CD1c-positive myeloid dendritic cell (primary cell): Measurements from ENCODE around the gene MRPL54.

Experiments
- DNase-seq: peaks from one replicate; pipeline ENCODE4 v3.0.0-alpha.2; 2016; ENCODE audit errors: extremely low spot score

Gene MRPL54

DNA sequence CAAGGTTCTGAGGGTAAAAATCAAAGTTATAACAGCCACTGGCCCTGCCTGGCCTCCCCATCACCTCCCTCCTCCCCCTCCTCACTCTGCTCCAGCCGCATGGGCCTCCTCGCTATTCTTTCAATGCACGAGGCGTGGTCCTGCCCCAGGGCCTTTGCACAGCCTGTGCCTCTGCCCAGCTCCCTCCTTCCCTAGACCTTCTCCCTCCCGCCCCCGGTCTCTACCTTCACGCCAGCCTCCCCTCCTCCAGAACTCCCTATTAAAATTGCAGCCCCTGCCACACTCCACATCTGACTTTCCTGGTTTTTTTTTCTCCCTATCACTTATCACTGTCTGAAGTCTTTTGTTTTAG is 6.2 kb downstream of the MRPL54 start:
- DNase-seq, result no peak

DNA sequence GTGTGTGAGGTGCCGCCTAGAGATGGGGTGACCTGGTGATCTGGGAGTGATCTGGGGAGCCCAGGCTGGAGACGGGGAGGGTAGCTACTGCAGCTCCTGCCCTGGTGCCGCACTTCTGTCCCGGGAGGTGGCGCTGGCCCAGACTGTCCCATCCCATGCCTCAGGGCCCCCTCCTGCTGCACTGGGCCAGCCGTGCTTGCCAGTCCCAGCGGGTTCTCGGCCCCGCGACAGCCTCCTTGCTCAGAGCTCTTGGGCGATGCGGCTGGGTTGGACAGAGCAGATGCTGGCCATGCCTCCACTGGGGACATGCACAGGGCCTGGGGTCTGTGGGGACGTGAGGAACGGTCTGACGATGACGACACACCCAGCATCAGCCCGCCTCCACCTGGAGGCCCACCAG is 7.0 kb downstream of the MRPL54 start:
- no peak for DNase-seq

DNA sequence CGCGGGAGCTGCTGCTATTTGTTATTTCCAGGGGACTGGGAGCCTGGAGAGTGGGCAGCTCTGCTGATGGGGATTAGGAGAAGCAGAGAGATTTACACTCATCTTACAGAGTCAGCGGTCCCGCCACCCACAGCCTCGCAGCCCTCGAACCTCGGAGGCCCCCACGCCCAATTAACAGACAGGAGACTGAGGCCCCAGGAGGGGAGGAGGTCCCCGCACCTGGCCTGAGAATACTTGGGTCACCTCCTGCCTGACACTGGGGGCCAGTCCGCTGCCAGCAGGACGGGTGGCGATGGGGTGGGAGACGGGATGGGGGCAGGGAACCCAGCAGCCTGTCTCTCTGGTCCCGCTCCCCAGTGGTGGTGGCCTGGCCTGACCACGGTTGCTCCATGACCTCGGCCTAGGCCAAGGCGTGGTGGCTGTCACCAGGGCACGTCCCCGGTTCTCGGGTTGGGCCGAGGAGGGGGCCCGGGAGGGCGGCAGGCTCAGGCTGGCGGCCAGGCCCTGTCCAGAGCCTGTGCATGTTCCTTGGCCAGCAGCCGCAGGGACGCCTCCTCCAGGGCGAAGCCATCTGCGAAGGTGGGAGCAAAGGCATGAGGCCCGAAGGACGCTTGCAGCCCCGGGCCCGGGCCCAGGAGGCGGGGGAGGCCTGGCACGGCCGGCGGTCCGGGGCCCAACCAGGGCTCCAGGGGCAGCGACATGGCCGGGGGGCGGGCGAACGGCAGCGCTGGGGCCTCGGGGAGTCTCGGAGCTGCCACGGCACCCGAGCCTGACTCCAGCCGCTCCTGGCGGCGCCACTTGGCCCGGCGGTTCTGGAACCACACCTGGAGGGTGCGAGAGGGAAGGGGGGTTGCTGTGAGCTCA is 7.9 kb downstream of the MRPL54 start:
- no peak for DNase-seq

DNA sequence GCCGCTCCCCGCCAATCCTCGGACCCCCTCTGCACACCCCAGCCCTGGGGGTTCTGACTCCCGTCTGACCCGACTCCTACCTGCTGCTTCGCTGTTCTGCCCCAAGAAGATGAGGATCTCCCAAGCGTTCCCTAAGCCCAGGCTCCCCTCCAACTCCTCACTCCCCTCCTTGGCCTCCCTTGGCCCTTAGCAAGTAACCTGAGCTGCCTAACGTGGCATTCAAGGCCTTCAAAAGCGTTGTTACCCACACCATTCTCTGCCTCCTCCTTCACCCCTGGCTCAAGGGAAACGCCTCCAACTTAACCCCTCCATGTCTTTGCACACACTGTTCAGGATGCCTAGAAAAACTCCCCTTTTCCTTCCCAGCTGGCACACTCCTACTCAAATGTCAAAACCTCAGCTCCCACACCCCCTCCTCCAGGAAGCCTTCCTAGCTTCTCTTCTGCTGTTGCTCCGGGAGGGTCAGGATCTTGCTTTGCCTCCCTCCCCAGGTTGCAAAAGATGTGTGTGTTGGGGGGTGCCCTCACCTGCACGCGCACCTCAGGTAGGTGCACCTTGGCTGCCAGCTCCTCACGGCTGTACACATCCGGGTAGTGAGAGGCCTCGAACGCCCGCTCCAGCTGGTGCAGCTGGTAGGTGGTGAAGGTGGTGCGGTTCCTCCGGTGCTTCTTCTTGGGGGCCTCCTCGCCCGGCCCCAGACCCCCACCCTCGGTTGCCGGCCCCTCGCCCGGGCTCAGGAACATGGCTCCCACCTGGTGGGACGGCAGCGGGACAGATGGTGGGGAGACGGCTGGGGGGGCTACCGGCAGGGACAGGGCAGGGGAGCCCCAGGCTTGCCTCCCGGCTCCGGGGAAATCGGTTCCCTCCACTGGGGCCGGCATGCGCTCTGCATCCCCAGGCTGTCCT is 8.8 kb downstream of the MRPL54 start:
- DNase-seq, result no peak

DNA sequence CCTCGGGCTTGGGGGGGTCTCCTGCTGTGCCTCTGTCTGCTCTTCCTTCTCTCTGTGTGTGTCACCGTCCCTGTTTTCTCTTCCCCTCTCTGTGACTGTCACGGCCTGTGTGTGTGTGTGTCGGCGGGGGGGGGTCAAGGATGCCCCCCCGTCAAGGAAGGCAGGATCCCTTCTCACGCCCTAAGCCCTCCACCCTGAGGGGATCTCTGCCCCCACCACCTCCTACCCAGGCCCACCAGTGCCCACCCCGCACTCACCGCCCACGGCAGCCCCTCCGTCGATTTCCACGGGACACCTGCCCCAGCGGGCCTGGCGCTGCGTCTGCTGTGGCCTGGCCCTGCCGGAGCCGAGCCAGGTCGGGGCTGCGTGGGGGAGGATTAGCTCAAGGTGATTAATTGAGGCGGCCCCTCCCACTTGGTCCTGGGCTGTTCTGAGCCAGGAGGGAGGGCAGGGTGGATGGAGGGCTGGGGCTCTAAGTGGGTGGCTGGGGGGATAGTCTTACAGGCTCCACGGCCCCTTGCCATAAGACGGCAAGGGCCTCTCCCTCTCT is 9.5 kb downstream of the MRPL54 start, which contains the start of gene RAX2:
Gene RAX2 (minus strand): TSS at position 323 of the 550 bp plus-strand sequence. CDS start 486 bp downstream, outside the sequence.
- DNase-seq, result no peak

DNA sequence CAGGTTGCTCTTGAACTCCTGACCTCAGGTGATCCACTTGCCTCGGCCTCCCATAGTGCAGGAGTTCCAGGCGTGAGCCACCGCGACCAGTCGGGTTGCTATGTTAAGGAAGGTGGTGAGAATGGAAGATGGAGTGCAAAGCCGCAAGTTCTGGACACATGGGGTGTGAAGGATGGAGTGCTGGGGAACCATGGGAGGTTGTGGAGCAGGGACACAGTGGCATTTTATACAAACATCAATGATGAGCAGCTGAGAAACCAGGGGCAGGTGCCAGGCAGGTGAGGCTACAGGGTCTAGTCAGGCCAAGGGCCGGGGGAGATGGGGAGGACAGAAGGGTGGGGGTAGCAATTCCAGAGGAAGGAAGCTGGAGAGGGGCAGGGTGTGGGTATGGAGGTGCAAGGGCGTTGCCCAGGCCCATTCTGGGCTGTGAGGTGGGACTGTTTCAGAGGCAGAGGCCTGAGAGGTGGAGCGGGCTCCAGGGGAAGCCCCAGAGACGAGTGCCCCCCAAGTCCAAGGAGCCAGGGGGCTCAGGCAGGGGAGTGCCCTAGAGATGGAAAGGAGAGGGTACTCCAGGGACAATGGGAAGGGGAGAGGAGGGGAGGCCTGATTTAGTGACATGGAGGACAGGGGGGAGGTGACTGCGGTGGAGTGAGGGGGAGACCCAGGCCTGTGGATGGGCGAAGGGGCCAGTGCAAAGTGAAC is 11.5 kb downstream of the MRPL54 start:
- DNase-seq, result no peak

DNA sequence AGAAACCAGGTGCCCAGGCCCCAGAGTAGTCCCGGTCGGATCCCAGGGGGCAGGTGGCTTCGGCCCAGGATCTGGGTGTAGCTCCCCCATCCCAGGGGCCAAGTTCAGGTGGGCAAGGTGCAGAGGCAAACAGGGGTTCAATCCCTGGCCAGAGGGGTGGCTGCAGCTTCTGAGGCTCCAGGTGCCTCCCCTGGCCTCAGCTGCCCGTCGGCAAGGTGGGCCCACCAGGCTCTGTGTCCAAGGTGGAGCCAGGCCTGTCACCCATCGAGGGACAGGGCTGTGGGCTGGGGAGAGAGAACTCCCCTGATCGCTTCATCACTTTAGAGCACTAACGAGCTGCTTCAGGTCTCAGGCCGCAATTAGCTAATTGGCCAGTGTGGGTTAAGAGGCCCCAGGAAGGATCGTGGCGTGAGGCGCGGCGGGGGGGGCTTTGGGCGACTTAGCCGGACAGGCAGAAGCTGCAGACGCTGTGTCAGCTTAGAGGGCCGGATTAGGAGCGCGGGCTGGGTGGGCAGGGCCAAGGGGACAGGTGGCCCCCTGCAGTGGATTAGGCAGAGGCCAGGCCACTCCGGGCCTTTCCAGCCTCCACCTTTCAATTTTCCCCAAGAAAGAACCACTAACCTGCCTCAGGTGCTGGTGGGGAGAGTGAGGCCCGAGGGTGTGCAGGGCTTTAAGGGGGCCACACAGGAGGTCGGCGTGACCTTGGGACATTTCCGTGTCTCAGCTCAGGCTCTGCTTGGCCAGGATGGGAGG is 12.3 kb downstream of the MRPL54 start:
- DNase-seq, result no peak

DNA sequence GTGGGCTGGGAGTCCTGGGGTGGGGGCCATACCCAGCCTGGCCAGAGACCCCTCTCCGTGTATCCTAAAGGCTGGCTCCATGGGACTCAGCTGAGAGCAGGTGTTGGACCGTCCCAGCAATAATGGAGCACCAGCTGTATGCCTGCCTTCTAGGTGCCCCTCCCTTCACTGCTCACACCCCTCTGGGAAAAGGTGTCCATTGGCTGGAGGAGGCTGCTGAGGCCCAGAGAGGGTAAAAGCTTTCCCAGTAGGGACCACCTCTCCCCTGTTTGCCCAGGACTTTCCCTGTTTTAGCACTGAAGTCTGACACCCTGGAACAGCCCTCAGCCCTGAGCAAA is 12.9 kb downstream of the MRPL54 start:
- DNase-seq, result no peak

DNA sequence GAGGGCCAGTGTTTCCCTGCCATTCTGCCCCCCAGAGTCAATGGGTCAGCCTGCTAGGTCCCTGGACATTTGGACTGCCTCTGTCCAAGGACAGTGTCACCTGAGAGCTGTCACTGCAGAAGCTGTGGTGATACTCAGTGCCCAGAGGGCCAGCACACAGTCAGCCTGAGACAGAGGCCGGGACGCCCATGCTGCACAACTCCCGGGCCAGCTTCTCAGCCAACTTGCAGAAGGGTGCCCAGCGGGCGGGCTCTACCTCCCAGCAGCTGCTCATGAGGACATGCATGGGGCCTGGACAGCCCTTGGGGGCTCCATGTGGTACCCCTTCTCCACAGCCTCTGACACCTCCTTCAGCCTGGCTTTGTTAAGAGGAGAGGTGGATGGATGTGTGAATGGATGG is 13.3 kb downstream of the MRPL54 start:
- no peak for DNase-seq

DNA sequence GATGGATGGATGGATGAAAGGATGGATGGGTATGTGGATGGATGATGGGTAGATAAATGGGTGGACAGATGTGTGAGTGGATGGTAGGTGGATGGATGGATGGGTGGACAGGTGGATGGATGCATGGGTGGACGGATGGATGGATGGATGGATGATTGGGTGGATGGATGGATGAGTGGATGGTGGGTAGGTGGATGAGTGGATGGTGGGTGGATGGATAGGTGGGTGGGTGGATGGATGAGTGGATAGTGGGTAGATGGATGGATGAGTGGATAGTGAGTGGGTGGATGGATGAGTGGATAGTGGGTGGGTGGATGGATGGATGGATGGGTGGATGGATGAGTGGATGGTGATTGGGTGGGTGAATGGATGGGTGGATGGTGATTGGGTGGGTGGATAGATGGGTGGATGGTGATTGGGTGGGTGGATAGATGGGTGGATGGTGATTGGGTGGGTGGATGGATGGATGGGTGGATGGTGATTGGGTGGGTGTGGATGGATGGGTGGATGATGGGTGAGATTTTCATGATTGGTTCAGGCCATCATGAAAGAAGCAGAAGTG is 14.1 kb downstream of the MRPL54 start:
- no peak for DNase-seq

DNA sequence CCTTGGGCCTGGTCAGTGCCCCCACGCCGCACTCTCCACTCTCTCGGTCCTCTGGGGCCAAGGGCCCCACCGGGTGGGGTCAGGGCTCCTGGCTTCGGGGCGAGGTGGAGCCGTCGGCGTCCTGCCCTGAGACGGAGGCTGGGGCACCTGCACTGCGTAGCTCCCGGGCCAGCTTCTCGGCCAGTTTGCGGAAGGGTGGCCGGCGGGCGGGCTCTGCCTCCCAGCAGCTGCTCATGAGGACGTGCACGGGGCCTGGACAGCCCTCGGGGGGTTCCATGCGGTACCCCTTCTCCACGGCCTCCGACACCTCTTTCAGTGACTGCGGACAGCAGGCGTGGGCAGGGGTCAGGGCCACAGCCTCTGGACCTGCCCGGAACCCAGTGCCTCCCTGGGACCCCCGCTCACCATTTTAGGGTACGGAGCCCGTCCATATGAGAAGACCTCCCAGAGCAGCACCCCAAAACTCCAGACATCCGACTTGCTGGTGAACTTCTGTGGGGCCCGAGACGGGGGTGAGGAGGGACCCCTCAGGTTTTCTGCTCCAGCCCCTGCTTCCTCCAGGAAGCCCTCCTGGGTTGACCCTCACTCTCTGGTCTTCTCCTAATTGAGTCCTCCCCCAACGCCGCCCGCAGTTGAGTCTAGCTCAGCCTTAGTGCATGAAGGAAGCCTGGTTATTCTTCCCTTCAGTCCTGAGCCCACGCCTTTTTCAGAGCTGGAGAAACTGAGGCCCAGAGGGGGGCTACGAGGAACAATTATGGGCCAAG is 15.8 kb downstream of the MRPL54 start:
- no peak for DNase-seq

DNA sequence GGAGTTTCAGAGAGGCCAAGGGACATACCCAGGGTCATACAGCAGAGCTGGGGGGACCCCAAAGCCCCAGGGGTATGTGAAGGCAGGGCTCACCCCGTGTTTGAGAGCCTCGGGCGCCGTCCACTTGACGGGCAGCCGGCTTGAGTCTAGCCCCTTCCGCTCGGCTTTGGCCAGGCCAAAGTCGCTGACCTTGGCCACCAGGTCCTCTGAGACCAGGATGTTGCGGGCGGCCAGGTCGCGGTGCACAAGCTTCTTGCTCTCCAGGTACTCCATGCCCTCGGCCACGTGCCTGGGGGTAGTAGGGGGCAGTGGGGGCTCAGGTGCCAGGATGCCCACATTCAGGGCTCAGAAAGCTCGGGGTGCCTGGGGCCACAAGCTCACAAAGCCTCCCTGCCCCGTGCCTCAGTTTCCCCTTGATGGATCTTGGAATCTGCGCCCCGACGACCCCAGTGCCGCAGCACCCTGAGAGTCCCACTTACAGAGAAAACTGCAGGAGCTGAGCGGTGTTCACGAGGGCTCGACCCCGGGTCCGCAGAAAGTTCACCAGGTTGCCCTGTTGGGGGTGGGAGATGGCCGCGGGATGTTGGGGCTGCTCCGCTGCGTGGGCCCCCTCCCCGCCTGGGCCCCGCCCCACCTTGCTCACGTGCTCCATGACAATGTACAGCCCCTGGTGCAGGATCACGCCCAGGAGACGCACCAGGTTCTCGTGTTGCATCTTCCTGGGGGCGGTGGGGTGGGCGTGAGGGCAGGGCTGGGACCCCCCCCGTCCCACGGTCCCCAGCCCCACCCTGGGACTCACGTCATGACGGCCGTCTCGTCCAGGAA is 16.6 kb downstream of the MRPL54 start:
- no peak for DNase-seq

DNA sequence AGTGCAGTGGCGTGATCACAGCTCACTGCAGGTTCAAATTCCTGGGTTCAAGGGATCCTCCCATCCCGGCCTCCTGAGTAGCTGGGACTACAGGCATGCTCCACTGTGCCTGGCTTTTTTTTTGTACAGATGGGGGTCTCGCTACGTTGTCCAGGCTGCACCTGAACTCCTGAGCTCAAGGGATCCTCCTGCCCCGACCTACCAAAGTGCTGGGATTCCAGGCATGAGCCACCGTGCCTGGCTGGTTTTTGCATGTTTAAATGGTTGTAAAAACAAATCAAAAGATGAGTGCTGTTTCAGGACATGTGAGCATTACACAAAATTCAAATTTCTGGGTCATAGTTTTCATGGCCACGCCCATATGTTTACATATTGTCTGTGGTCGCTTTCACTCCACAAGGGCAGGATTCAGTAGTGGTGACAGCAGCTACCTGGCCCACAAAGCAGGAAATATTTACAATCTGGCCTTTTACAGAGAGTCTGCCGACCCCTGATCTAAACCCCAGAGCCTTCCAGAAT is 18.4 kb downstream of the MRPL54 start:
- peak; percentile 15 for DNase-seq

DNA sequence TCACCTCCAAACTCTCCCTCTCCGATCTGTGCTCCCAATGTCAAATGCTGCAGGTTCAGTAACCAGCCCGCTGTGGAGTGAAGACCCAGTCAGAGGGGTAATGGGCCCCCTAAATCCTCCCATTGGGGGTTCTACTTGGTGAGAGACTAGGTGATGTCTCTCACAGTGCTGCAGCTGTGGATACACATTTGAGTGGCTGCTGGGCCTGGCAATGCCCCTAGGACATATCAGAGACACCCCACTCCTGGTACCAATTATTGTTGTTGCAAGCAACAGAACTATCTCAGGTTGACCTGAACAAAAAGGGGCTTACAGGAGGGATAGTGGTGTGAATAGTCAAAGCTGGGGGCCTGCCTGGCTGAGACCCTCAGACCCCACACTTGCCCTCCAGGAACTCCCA is 19.1 kb downstream of the MRPL54 start:
- DNase-seq, result no peak

DNA sequence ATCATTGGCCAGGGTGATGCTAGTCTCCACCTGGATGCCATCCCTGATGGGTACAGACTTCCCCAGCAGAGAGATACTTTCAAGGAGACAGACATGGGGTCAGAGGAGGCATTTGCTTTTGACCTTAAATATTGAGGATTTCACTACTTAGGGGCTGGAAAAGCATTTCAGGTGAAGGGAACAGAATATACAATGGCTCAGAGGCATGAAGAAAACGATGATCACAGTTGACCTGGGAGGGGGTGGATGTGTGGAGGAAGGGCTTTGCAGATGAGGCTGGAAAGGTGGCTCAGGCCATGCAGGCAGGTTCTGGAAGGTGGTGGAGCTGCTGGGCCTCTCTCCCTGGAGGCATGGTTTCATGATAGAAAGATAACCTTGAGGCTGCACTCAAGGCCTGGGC is 19.8 kb downstream of the MRPL54 start:
- no peak for DNase-seq

DNA sequence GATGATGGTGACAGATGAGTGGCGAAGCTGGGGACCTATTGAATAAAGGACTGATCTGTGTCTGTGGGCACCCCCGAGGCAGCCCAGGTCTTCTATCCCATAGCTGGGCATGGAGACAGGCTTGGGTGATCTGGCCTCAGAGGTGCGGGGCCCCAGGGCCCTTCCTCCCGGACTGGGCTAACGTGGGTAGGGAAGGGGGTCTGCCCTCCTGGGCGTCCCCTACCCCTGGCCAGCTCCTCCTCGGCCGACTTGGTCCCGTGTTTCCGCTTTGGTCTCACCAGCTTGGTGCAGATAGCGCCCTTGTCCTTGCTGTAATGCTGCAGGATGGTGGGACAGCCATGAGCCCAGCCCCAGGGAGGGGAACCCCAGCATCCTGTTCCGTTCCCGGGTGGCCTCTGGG is 20.4 kb downstream of the MRPL54 start:
- DNase-seq, result no peak

DNA sequence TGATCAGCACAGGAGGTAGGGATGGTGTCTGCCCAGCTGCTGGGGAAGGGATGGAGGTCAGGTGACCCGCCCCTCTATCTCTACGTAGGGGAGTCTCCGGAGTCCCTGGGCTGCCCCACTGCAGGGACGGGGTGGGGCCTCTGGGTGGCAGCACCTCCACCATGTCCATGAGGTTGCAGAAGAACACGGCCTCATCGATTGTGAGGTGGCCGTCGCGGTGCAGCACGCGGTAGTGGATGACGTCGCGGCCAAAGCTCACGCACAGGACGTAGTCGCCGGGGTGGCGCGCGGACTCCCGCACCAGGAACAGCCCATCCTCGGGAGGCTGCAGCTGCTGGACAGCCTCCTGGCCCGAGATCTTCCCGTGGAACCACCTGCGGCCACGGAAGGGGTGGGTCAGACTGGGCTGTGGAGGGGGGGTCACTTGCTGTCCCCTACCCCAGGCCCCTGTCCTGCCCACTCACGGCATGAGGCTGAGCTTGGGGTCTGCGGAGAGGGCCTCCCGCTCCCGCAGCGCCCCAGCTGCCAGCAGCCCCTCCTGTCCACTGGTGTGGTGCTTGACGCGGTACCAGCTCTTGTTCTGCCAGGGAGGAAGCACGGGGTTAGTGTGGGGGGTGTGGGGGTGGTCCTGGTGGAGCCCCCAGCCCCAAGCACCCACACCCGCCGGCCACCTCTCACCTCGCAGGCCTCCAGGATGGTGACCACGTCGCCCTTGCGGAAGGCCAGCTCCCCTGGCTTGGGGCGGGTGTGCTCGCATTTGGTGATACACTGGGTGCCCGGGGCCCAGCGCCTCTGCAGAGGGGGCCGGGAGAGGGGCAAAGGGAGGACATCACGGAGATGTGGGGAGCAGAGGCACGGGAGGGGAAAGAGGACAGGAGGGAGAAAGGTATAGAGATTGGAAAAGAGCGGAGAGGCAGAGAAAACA is 21.4 kb downstream of the MRPL54 start:
- peak; percentile 13 for DNase-seq
